NCI-H2171 treated with DMSO at 0.1 percent for 48 hours (cell line): ENCODE data around the gene FAM20C.
"Not testable (repeated sequence)": the region's sequence is repeated elsewhere in the genome, so short reads cannot be mapped to it uniquely, and the experiment has no call there.

Experiments
- DNase-seq: peaks from one replicate; lab custom pipeline; 2025; lab: John Stamatoyannopoulos, UW

The FAM20C gene

GRCh38 chr7:228610-229009 lies 36.2 kb downstream of the FAM20C start:
- no peak for DNase-seq

GRCh38 chr7:229184-229964 lies 37.0 kb downstream of the FAM20C start:
- DNase-seq: no peak

- no peak for DNase-seq
Measured at GRCh38 chr7:230274-230673, 37.9 kb downstream of the FAM20C start.

- no peak for DNase-seq
Measured at GRCh38 chr7:231030-231857, 38.9 kb downstream of the FAM20C start.

GRCh38 chr7:231858-232246 lies 39.5 kb downstream of the FAM20C start:
- no peak for DNase-seq

GRCh38 chr7:232410-233248 lies 40.3 kb downstream of the FAM20C start:
- DNase-seq: no peak

- DNase-seq: no peak
Measured at GRCh38 chr7:233249-234035, 41.1 kb downstream of the FAM20C start.

GRCh38 chr7:234051-234707 lies 41.8 kb downstream of the FAM20C start:
- no peak for DNase-seq

GRCh38 chr7:234708-235553 lies 42.6 kb downstream of the FAM20C start:
- DNase-seq: no peak

- no peak for DNase-seq
Measured at GRCh38 chr7:235576-236395, 43.4 kb downstream of the FAM20C start.

GRCh38 chr7:236967-237366 lies 44.6 kb downstream of the FAM20C start:
- no peak for DNase-seq

GRCh38 chr7:237385-237784 lies 45.0 kb downstream of the FAM20C start:
- DNase-seq: no peak

- no peak for DNase-seq
Measured at GRCh38 chr7:240146-240676, 47.8 kb downstream of the FAM20C start.

- DNase-seq: no peak
Measured at GRCh38 chr7:240887-241421, 48.6 kb downstream of the FAM20C start.

- DNase-seq: no peak
Measured at GRCh38 chr7:241513-241912, 49.1 kb downstream of the FAM20C start.

- not testable (repeated sequence) for DNase-seq
Measured at GRCh38 chr7:242826-243579, 50.6 kb downstream of the FAM20C start.

GRCh38 chr7:243580-243978 lies 51.2 kb downstream of the FAM20C start:
- not testable (repeated sequence) for DNase-seq

GRCh38 chr7:244974-245373 lies 52.6 kb downstream of the FAM20C start:
- no peak for DNase-seq
